Keratinocyte (primary cell): ENCODE data around the gene DSG4.

Experiments
- EZH2 ChIP-seq: IDR thresholded peaks from one replicate; pipeline ENCODE4 v1.6.1; 2012; ENCODE audit warnings: inconsistent platforms, mild to moderate bottlenecking, low read length, moderate library complexity
- TF ChIP-seq, protein P1 (sequence below), 3 experiments: IDR thresholded peaks in 1 of 3; conservative IDR thresholded peaks in 1 of 3; optimal IDR thresholded peaks in 1 of 3; 2 replicates in 2 of 3; 3 replicates in 1 of 3; pipeline versions ENCODE3 to v1.5.1; 2011; ENCODE audit warnings: low read length in 3 of 3, mild to moderate bottlenecking in 3 of 3, moderate library complexity in 2 of 3, control low read depth in 1 of 3, inconsistent platforms in 1 of 3; ENCODE audit not compliant: insufficient read depth in 2 of 3; ENCODE audit errors: extremely low read depth in 1 of 3

GRCh38 chr18:31430072-31430471, 53.5 kb downstream of the DSG4 start:
- TF ChIP-seq, protein P1, sequence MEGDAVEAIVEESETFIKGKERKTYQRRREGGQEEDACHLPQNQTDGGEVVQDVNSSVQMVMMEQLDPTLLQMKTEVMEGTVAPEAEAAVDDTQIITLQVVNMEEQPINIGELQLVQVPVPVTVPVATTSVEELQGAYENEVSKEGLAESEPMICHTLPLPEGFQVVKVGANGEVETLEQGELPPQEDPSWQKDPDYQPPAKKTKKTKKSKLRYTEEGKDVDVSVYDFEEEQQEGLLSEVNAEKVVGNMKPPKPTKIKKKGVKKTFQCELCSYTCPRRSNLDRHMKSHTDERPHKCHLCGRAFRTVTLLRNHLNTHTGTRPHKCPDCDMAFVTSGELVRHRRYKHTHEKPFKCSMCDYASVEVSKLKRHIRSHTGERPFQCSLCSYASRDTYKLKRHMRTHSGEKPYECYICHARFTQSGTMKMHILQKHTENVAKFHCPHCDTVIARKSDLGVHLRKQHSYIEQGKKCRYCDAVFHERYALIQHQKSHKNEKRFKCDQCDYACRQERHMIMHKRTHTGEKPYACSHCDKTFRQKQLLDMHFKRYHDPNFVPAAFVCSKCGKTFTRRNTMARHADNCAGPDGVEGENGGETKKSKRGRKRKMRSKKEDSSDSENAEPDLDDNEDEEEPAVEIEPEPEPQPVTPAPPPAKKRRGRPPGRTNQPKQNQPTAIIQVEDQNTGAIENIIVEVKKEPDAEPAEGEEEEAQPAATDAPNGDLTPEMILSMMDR (optimal IDR thresholded peaks at IDR 0.05 in 1 of 3, IDR thresholded peaks at IDR 0.05 in 1 of 3, conservative IDR thresholded peaks at IDR 0.05 in 1 of 3; ENCODE audit: extremely low read depth in 1 of 3, insufficient read depth in 2 of 3, low read length in 3 of 3) = no peak
- TF ChIP-seq EZH2 = no peak
